HFFc6 (cell line): ENCODE results near the gene AUTS2. TPM values are rescaled to one million over a fixed set of nuclear protein-coding genes. Genes with fewer than 3 reads are reported as not detected.

Experiments
- DNase-seq: peaks from one replicate; pipeline ENCODE4 v3.0.0-alpha.2; 2018
- H3K27ac Mint-ChIP-seq: 2 replicates; pipeline ENCODE4 v1.8.0; 2020; ENCODE audit warnings: mild to moderate bottlenecking, mixed read lengths
- H3K27me3 Mint-ChIP-seq: 2 replicates; pipeline ENCODE4 v1.8.0; 2021; ENCODE audit warnings: mild to moderate bottlenecking, moderate library complexity, mixed read lengths; ENCODE audit not compliant: insufficient read depth
- H3K36me3 Mint-ChIP-seq: 2 replicates; pipeline ENCODE4 v1.8.0; 2021; ENCODE audit warnings: low read depth, mixed read lengths
- H3K4me1 Mint-ChIP-seq: 2 replicates; pipeline ENCODE4 v1.8.0; 2020; ENCODE audit warnings: low read depth, mixed read lengths
- H3K4me3 Mint-ChIP-seq: 2 replicates; pipeline ENCODE4 v1.8.0; 2020; ENCODE audit warnings: mild to moderate bottlenecking, moderate library complexity, mixed read lengths
- H3K9me3 Mint-ChIP-seq: 2 replicates; pipeline ENCODE4 v1.8.0; 2020; ENCODE audit warnings: mild to moderate bottlenecking, mixed read lengths
- total RNA-seq, 6 experiments: library from RNA; stranded (reverse); fragmentation: NEBNext Ultra II Directional; extraction: Animal tissue kit (Norgen Biotek cat#: 25700); gene quantifications; 2 replicates in 1 of 6; 3 replicates in 5 of 6; pipeline ENCODE4 v1.2.3, GENCODE V29; 2021
- TF ChIP-seq, protein P1 (sequence below): fragments of 200-600 bp; sonication (generic); IDR thresholded peaks from 2 replicates; pipeline ENCODE4 v1.5.0; 2021; ENCODE audit warnings: antibody characterized with exemption, mild to moderate bottlenecking

AUTS2 gene
- total RNA-seq, 6 experiments from 2014 or later = 0.02 to 0.19 (median 0.16) TPM; not detected in 2

DNA sequence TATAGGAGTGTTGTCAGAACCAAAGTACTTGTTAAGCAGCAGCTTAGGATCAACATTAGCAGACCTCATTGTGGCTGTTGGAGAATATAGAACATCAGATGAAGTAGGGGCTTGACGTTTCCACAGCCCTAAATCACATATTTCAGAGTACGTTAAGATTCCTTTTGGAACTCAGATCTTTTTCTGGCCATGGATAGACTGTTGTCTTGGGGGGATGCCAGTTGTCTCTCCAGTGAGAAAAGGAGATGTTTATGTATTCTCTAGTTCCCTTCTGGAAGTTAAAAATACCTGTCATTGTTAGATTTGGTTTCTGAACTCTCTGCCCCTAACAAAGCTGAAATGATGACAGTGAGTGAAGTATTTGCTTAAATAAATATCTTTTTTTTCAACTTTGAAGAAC is 191.3 kb downstream of the AUTS2 start:
- TF ChIP-seq, protein P1, sequence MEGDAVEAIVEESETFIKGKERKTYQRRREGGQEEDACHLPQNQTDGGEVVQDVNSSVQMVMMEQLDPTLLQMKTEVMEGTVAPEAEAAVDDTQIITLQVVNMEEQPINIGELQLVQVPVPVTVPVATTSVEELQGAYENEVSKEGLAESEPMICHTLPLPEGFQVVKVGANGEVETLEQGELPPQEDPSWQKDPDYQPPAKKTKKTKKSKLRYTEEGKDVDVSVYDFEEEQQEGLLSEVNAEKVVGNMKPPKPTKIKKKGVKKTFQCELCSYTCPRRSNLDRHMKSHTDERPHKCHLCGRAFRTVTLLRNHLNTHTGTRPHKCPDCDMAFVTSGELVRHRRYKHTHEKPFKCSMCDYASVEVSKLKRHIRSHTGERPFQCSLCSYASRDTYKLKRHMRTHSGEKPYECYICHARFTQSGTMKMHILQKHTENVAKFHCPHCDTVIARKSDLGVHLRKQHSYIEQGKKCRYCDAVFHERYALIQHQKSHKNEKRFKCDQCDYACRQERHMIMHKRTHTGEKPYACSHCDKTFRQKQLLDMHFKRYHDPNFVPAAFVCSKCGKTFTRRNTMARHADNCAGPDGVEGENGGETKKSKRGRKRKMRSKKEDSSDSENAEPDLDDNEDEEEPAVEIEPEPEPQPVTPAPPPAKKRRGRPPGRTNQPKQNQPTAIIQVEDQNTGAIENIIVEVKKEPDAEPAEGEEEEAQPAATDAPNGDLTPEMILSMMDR = no peak
- Mint-ChIP-seq H3K27me3 (peaks cover 1% of the 10 kb centered on the region; the same call in 1 of the 2 replicates), H3K36me3 (no peaks in the 10 kb centered on the region), H3K27ac (no peak overlapping the region), H3K9me3 (peaks cover 46% of the 10 kb centered on the region), H3K4me3 (no peak overlapping the region), H3K4me1 (no peaks in the 10 kb centered on the region)
- DNase-seq = no peak

DNA sequence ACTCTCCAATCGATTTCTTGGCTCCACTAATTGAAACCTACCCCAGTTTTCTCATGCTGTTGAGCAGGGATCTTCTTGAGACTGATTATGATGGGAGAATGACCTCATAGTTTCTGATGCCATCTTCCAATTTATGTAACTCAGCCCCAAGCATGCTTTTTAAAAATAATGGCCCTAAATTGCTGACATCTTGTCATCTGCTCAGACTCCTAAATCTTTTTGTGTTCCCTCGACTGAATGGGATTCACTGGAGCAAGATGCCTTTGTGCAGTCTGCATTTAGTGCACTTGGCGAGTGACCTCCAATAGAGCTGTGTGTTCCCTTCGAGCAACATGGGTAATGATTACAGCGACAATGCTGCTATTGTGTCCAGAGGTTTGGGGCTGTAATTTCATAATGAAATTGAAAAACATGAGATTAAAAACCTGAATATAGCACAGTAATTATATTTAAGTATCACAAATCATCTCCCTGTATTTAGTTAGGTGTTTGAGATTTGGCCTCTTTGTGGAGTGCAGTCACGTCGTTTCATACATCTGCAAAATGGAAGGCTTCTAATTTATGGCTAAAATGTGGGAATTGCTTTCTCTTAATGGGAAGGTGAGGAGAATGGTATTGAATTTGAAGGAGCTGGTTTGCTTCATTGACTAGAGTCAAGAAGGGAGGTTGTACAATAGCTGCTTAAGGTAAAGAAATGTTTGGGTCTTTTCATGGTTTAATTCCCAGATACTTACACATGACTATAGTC is 192.9 kb downstream of the AUTS2 start:
- TF ChIP-seq, protein P1 = no peak
- Mint-ChIP-seq H3K27ac (no peak overlapping the region), H3K9me3 (peaks cover 46% of the 10 kb centered on the region), H3K36me3 (no peaks in the 10 kb centered on the region), H3K27me3 (peaks cover 1% of the 10 kb centered on the region; the same call in 1 of the 2 replicates), H3K4me1 (no peaks in the 10 kb centered on the region), H3K4me3 (no peak overlapping the region)
- no peak for DNase-seq

DNA sequence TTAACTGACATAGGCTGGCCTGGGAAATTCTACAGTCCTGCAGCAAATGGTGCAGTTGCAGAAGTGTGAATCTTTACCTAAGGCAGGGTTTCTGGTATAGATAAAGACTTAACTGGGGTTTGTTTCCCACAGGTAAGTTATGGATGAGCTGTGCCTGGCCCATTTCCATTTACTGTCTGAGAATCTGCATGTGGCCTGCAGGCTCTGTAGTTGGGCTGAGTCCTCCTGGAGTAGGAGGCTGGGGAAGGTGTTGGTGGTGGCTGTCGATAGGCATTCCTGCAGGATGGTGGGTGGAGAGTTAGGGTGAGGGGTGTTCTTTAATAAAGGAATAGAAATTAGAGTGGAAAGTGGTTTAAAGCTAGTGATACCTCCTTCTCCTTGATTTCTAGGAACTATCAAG is 193.5 kb downstream of the AUTS2 start:
- TF ChIP-seq, protein P1 = no peak
- Mint-ChIP-seq H3K27me3 (peaks cover 1% of the 10 kb centered on the region; the same call in 1 of the 2 replicates), H3K4me1 (no peaks in the 10 kb centered on the region), H3K9me3 (peaks cover 43% of the 10 kb centered on the region), H3K36me3 (no peaks in the 10 kb centered on the region), H3K27ac (no peak overlapping the region), H3K4me3 (no peak overlapping the region)
- DNase-seq = no peak

- no peak for DNase-seq
- no peak overlapping the region for H3K27ac Mint-ChIP-seq
- no peaks in the 10 kb centered on the region for H3K36me3 Mint-ChIP-seq
- no peak overlapping the region for H3K4me3 Mint-ChIP-seq
- H3K4me1 Mint-ChIP-seq = no peaks in the 10 kb centered on the region
- H3K9me3 Mint-ChIP-seq = peaks cover 50% of the 10 kb centered on the region
- TF ChIP-seq, protein P1 = no peak
- H3K27me3 Mint-ChIP-seq = peaks cover 1% of the 10 kb centered on the region; the same call in 1 of the 2 replicates
Measured at GRCh38 chr7:69795932-69796331, 197.7 kb downstream of the AUTS2 start.

DNA sequence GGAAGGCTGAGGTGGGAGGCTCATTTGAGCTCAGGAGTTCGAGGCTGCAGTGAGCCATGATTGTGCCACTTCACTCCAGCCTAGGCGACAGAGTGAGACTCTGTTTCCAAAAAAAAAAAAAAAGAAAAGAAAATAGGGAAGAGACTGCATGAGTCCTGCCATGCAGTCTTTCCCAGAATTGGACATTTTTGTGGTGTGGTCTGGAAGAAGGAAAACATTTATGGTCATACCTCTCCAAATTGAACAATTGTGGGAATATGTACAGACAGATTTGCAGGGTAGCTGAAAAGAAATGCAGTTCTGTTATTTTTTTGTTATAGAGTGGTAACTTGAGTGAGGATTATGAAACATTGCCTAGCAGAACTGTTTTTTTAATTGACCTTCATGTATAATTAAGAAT is 198.1 kb downstream of the AUTS2 start:
- DNase-seq = no peak
- no peaks in the 10 kb centered on the region for H3K36me3 Mint-ChIP-seq
- TF ChIP-seq, protein P1 = no peak
- no peaks in the 10 kb centered on the region for H3K4me1 Mint-ChIP-seq
- H3K27ac Mint-ChIP-seq = no peak overlapping the region
- peaks cover 1% of the 10 kb centered on the region; the same call in 1 of the 2 replicates for H3K27me3 Mint-ChIP-seq
- H3K9me3 Mint-ChIP-seq = peaks cover 47% of the 10 kb centered on the region
- H3K4me3 Mint-ChIP-seq = no peak overlapping the region
